Tibial artery (tissue), 4 donors: ENCODE measurements around the gene VAT1L.

ENCODE experiments used
- DNase-seq, 2 donors: peaks; one replicate each; pipeline ENCODE4 v3.0.0-alpha.2; 2019
- H3K27ac ChIP-seq, 2 donors: fragments of 200-600 bp; sonication (generic) in 1 of 2; 1 replicate in 1 of 2; 2 replicates in 1 of 2; pipeline ENCODE4 v1.5.1; 2018 to 2019; ENCODE audit warnings: mild to moderate bottlenecking in 1 of 2
- H3K27me3 ChIP-seq, 2 donors: fragments of 200-600 bp; sonication (generic) in 1 of 2; one replicate each; pipeline versions ENCODE4 v1.5.1 to v1.6.0; 2016 to 2019
- H3K36me3 ChIP-seq, 3 donors: fragments of 200-600 bp; sonication (generic) in 2 of 3; one replicate each; pipeline ENCODE4 v1.5.1; 2016 to 2019; ENCODE audit warnings: mild to moderate bottlenecking in 2 of 3
- H3K4me1 ChIP-seq, 4 donors: fragments of 200-600 bp; sonication (generic) in 2 of 4; 1 replicate in 3 of 4; 2 replicates in 1 of 4; pipeline ENCODE4 v1.5.1; 2016 to 2019
- H3K4me3 ChIP-seq, 2 donors: fragments of 200-600 bp; sonication (generic) in 1 of 2; 1 replicate in 1 of 2; 2 replicates in 1 of 2; pipeline ENCODE4 v1.5.1; 2018 to 2019; ENCODE audit warnings: mild to moderate bottlenecking in 2 of 2
- H3K9me3 ChIP-seq, 3 donors: fragments of 200-600 bp; sonication (generic) in 1 of 3; one replicate each; pipeline ENCODE4 v1.5.1; 2016 to 2019
- intact Hi-C: fragments of 100-400 bp; cut with DNase I; formaldehyde crosslinking; loops from one replicate; pipeline ENCODE4 v1.15.0; 2023; ENCODE audit warnings: low total_unique reads
- TF ChIP-seq, protein P1 (sequence below), 2 experiments: fragments of 200-600 bp in 1 of 2; fragments of 450-650 bp in 1 of 2; IDR thresholded peaks; one replicate each; pipeline ENCODE4 v1.5.1; 2017 to 2019; ENCODE audit warnings: antibody characterized with exemption in 2 of 2, mild to moderate bottlenecking in 1 of 2, moderate library complexity in 1 of 2

The VAT1L gene

DNA sequence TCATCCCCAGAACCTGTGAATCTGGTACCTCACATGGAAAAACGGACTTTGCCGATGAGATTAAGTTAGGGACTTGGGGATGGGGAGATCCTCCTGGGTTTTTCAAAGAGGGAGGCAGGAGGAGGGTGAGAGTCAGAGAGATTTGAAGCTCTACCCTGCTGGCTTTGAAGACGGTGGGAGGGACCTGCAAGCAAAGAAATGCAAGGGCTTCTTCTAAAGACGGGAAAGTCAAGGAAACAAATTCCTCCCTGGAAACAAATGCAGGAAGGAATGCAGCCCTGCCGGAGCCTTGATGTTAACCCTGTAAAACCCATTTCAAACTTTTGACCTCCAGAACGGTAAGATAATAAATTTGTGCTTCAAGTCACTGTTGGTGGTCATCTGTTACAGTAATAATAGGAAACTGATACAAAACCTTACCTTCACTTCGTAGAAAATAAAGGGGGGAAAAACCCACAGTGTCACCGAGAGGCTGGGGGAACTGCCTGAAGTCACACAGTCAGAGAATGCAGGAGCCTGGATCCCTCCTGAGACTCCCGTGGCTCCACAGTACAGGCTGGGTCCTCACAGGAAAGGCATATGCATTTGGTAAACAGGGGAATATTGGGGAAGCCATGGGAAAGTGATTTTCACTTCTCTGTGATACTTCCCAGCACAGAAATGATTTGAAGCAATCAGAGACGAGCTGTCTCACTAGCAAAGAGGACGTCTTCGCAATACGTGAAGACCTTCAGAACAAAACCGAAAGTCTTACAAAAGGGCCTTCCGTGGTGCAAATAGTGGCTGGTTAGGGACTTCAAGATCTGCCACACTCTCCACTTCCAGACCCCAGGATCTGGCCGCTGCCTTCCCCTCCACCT lies 175.1 kb downstream of the VAT1L start:
- Histone ChIP-seq H3K9me3 (no peaks in the 10 kb centered on the region), H3K27me3 (peaks cover 0 to 2% of the 10 kb centered on the region in 2 donors), H3K36me3 (no peaks in the 10 kb centered on the region), H3K4me3 (no peak overlapping the region), H3K4me1 (no peaks in the 10 kb centered on the region), H3K27ac (no peak overlapping the region)
- intact Hi-C loops: no loop called here
- no peak for DNase-seq
- TF ChIP-seq, protein P1, sequence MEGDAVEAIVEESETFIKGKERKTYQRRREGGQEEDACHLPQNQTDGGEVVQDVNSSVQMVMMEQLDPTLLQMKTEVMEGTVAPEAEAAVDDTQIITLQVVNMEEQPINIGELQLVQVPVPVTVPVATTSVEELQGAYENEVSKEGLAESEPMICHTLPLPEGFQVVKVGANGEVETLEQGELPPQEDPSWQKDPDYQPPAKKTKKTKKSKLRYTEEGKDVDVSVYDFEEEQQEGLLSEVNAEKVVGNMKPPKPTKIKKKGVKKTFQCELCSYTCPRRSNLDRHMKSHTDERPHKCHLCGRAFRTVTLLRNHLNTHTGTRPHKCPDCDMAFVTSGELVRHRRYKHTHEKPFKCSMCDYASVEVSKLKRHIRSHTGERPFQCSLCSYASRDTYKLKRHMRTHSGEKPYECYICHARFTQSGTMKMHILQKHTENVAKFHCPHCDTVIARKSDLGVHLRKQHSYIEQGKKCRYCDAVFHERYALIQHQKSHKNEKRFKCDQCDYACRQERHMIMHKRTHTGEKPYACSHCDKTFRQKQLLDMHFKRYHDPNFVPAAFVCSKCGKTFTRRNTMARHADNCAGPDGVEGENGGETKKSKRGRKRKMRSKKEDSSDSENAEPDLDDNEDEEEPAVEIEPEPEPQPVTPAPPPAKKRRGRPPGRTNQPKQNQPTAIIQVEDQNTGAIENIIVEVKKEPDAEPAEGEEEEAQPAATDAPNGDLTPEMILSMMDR (IDR thresholded peaks at IDR 0.05): no peak

DNA sequence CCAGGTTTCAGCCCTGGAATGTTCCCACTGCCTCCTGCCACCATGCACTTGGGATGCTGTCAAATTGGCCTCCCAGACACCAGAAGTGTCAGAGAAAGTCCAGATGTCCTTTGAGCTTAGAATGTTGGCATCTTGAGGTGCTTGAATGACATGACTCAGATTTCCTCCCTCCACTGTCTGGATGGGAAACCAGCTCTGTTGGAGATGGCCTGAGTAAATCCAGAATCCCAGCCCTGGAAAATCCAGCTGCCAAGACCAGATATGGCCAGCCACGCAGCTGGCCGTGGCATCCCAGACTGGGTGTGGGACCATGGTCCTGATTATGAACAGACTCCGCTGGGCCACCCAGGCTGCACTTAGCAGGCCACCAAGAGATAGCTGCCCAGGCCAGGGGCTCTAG lies 177.0 kb downstream of the VAT1L start:
- no peaks in the 10 kb centered on the region for H3K9me3 ChIP-seq
- intact Hi-C loops: no loop called here
- no peak overlapping the region for H3K4me3 ChIP-seq
- H3K4me1 ChIP-seq: no peaks in the 10 kb centered on the region
- H3K36me3 ChIP-seq: no peaks in the 10 kb centered on the region
- TF ChIP-seq, protein P1 (IDR thresholded peaks at IDR 0.05): no peak
- no peak for DNase-seq
- peaks cover 0 to 2% of the 10 kb centered on the region in 2 donors for H3K27me3 ChIP-seq
- H3K27ac ChIP-seq: no peak overlapping the region

DNA sequence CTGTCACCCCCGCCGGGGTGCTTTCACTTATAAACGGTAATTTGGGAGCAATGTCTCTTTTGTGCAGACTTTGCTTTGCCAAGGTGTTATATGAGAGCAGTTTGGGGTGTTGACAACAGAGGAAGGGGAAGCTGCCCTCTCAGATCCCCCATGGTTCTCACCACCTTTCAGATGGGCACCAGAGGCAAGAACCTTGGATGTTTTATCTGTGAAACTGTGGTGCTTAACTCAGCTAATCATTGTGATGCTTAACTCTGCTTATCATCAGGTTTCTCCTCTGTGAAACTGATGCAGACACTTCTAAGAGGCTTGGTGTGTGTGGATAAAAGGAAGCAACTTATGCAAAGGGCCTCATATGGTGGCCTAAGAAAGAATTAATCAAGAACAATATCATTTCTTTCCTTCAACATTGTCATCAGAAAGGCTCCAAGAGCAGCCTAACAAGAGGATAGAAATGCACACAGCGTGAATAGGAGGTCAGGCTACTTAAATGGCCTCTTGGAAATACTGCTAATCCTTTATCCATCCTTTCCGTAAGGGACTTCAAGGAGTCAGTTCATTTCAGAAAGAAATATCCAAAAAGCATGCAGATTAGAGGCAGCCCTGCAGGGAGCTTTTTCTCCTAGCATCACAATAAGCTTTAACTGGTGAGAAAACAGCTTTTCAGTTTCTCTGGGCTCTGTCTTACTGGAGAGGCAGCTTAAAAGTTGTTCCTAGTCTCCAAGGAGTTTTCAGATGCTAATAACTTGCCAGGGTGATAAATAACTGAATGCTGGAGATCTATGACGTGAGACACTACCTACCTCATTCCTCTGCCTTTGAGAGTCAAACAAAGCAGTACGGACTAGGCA lies 178.9 kb downstream of the VAT1L start:
- H3K36me3 ChIP-seq: no peaks in the 10 kb centered on the region
- DNase-seq: no peak
- H3K9me3 ChIP-seq: no peaks in the 10 kb centered on the region
- peaks cover 0 to 6% (median 0%) of the 10 kb centered on the region in 4 donors for H3K4me1 ChIP-seq
- H3K4me3 ChIP-seq: no peak overlapping the region
- intact Hi-C loops: no loop called here
- TF ChIP-seq, protein P1 (IDR thresholded peaks at IDR 0.05): no peak
- peaks cover 0 to 2% of the 10 kb centered on the region in 2 donors for H3K27me3 ChIP-seq
- no peak overlapping the region for H3K27ac ChIP-seq

DNA sequence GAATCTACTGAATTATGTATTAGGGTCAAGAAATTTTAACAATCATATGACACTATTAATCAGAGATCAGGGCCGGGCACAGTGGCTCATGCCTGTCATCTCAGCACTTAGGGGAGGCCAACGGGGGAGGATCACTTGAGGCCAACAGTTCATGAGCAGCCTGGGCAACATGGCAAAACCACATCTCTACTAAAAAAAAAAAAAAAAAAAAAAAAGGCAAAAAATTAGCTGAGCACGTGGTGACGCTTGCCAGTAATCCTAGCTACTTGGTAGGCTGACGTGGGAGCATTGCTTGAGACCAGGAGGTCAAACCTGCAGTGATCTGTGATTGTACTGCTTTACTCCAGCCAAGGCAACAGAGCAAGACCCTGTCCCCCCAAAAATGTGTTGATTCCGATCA lies 181.5 kb downstream of the VAT1L start:
- DNase-seq: no peak
- no peaks in the 10 kb centered on the region for H3K27me3 ChIP-seq
- H3K4me3 ChIP-seq: no peak overlapping the region
- no peak overlapping the region for H3K27ac ChIP-seq
- intact Hi-C loops: no loop called here
- TF ChIP-seq, protein P1 (IDR thresholded peaks at IDR 0.05): no peak
- peaks cover 0 to 6% (median 0%) of the 10 kb centered on the region in 4 donors for H3K4me1 ChIP-seq
- no peaks in the 10 kb centered on the region for H3K9me3 ChIP-seq
- H3K36me3 ChIP-seq: no peaks in the 10 kb centered on the region

DNA sequence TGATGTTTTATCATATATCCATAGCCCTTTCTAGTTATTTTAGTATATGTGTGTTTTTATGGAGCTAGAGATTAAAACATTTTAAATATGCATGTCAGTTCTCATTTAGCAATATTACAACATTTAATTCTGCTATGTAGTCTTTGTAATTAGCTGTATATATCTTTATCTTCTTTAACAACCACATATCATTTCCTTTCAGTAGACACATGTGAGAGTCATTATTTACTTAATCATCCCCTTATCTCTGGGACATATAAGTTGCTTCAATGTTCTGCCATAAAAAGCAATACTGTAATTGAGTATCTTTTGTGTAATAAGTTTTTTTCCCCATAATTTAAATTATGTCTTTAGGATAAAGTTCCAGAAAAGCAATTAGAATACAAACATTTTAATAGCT lies 182.0 kb downstream of the VAT1L start:
- Histone ChIP-seq H3K4me3 (no peak overlapping the region), H3K9me3 (no peaks in the 10 kb centered on the region), H3K4me1 (peaks cover 0 to 6% (median 0%) of the 10 kb centered on the region in 4 donors), H3K27me3 (no peaks in the 10 kb centered on the region), H3K27ac (no peak overlapping the region), H3K36me3 (no peaks in the 10 kb centered on the region)
- no peak for DNase-seq
- TF ChIP-seq, protein P1 (IDR thresholded peaks at IDR 0.05): no peak
- intact Hi-C loops: no loop called here
